Gastrocnemius medialis (tissue), 4 donors: ENCODE results near the gene MED9.

Source experiments
- POLR2A ChIP-seq, 2 donors: fragments of 450-650 bp; IDR thresholded peaks; one replicate each; pipeline ENCODE4 v1.6.1; 2017; ENCODE audit warnings: antibody characterized with exemption in 2 of 2, mild to moderate bottlenecking in 2 of 2, moderate library complexity in 2 of 2
- TF ChIP-seq, protein P1 (sequence below), 5 experiments: fragments of 450-650 bp in 3 of 5; fragments of 200-600 bp in 2 of 5; sonication (generic) in 2 of 5; IDR thresholded peaks in 4 of 5; conservative IDR thresholded peaks in 1 of 5; 1 replicate in 4 of 5; 2 replicates in 1 of 5; pipeline ENCODE4 v1.5.1; 2016 to 2019; ENCODE audit warnings: antibody characterized with exemption in 5 of 5, mild to moderate bottlenecking in 3 of 5, moderate library complexity in 3 of 5

DNA sequence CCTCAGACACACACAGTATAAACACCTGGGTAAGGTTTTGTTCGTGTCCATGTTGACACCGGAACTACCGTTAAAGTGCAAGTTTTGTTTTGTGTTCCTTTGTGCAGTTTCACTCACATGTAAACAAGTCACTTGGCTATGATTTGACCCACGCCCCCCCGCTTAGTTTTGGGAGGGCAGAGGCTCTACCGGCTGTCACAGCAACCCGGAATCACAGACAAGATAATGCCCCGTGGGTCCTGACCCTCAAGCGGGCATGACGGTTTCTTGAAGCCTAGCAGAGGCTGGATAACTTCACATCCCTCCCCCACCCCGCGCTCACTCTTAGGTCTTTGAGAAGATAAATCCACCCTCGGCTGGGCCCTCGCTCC lies 17.7 kb downstream of the MED9 start:
- TF ChIP-seq, protein P1, sequence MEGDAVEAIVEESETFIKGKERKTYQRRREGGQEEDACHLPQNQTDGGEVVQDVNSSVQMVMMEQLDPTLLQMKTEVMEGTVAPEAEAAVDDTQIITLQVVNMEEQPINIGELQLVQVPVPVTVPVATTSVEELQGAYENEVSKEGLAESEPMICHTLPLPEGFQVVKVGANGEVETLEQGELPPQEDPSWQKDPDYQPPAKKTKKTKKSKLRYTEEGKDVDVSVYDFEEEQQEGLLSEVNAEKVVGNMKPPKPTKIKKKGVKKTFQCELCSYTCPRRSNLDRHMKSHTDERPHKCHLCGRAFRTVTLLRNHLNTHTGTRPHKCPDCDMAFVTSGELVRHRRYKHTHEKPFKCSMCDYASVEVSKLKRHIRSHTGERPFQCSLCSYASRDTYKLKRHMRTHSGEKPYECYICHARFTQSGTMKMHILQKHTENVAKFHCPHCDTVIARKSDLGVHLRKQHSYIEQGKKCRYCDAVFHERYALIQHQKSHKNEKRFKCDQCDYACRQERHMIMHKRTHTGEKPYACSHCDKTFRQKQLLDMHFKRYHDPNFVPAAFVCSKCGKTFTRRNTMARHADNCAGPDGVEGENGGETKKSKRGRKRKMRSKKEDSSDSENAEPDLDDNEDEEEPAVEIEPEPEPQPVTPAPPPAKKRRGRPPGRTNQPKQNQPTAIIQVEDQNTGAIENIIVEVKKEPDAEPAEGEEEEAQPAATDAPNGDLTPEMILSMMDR (IDR thresholded peaks at IDR 0.05 in 4 of 5, conservative IDR thresholded peaks at IDR 0.05 in 1 of 5), result no peak
- no peak for TF ChIP-seq POLR2A (IDR thresholded peaks at IDR 0.05)
